Measurements from ENCODE around the gene TPBG. TPM values are rescaled to one million over a fixed set of nuclear protein-coding genes. Genes with fewer than 3 reads are reported as not detected.

Gene TPBG
- total RNA-seq, 1 experiment from 2014 or later: 43.0 TPM

- no peaks in the 10 kb centered on the region for H3K9me3 ChIP-seq (ENCODE audit: low read length)
- no peak for DNase-seq
- no peak overlapping the region for H3K9ac ChIP-seq (ENCODE audit: low read length)
- no peaks in the 10 kb centered on the region for H3F3A ChIP-seq (ENCODE audit: low read length, unreplicated experiment)
- H4K20me1 ChIP-seq (ENCODE audit: low read length): no peaks in the 10 kb centered on the region
- ChIA-PET CTCF (no interaction called here), POLR2A (ENCODE audit: unreplicated experiment) (no interaction called here)
- H3K4me1 ChIP-seq (ENCODE audit: insufficient read depth, low read length): peaks cover 12% of the 10 kb centered on the region
- no peak overlapping the region for H3K4me2 ChIP-seq (ENCODE audit: low read length)
- H3K27ac ChIP-seq (ENCODE audit: low read length): no peak overlapping the region
- no peaks in the 10 kb centered on the region for H3K9me2 ChIP-seq (replicated peaks; ENCODE audit: low read length)
- H3K79me2 ChIP-seq (ENCODE audit: low read length): no peaks in the 10 kb centered on the region
- intact Hi-C loops (cut with micrococcal nuclease): no loop called here
- H3K36me3 ChIP-seq (ENCODE audit: low read depth, low read length): no peaks in the 10 kb centered on the region
- TF ChIP-seq EZH2phosphoT487 (IDR thresholded peaks at IDR 0.05; ENCODE audit: borderline replicate concordance, low read length): no peak
- ATAC-seq: no peak
- H3K4me3 ChIP-seq (ENCODE audit: low read length): no peak overlapping the region
- BruUV-seq (replicated peaks): no TSS peak
- no peak overlapping the region for H2AFZ ChIP-seq (ENCODE audit: low read length)
- H3K27me3 ChIP-seq (ENCODE audit: low read length): no peaks in the 10 kb centered on the region
Observed at GRCh38 chr6:82380566-82381185, 17.1 kb downstream of the TPBG start.

- CTCF ChIA-PET: interaction anchor here (0.7 kb wide), 1 partner anchor 75 kb away, joined by 3 read pairs; no protein-coding TSS in a partner anchor
- ATAC-seq: no peak
- H3K36me3 ChIP-seq (ENCODE audit: low read depth, low read length): no peaks in the 10 kb centered on the region
Observed at GRCh38 chr6:82381278-82381677, 17.7 kb downstream of the TPBG start.

GRCh38 chr6:82385102-82385501, 21.5 kb downstream of the TPBG start:
- DNase-seq: no peak
- Histone ChIP-seq H3K4me1 (ENCODE audit: insufficient read depth, low read length) (peaks cover 20% of the 10 kb centered on the region), H3K4me3 (ENCODE audit: low read length) (no peak overlapping the region), H3K4me2 (ENCODE audit: low read length) (no peak overlapping the region), H3K9me2 (replicated peaks; ENCODE audit: low read length) (no peaks in the 10 kb centered on the region), H2AFZ (ENCODE audit: low read length) (no peak overlapping the region), H3K9me3 (ENCODE audit: low read length) (no peaks in the 10 kb centered on the region), H3K9ac (ENCODE audit: low read length) (no peak overlapping the region), H3F3A (ENCODE audit: low read length, unreplicated experiment) (no peaks in the 10 kb centered on the region), H4K20me1 (ENCODE audit: low read length) (no peaks in the 10 kb centered on the region), H3K36me3 (ENCODE audit: low read depth, low read length) (no peaks in the 10 kb centered on the region), H3K27me3 (ENCODE audit: low read length) (no peaks in the 10 kb centered on the region), H3K79me2 (ENCODE audit: low read length) (no peaks in the 10 kb centered on the region), H3K27ac (ENCODE audit: low read length) (no peak overlapping the region)
- intact Hi-C loops (cut with micrococcal nuclease): no loop called here
- ChIA-PET POLR2A (ENCODE audit: unreplicated experiment) (no interaction called here), CTCF (interaction anchor here (0.6 kb wide), 1 partner anchor 10 kb away, joined by 3 read pairs; no protein-coding TSS in a partner anchor)
- no TSS peak for BruUV-seq (replicated peaks)
- TF ChIP-seq EZH2 (IDR thresholded peaks at IDR 0.05; ENCODE audit: low read length, unreplicated experiment) (no peak), EZH2phosphoT487 (IDR thresholded peaks at IDR 0.05; ENCODE audit: borderline replicate concordance, low read length) (no peak), CTCF (conservative IDR thresholded peaks at IDR 0.05; ENCODE audit: low read depth, low read length) (no peak)
- ATAC-seq: no peak

More at GRCh38 chr6:82381278-82381677, 17.7 kb downstream of the TPBG start:
- H3K79me2 ChIP-seq (ENCODE audit: low read length): no peaks in the 10 kb centered on the region
- BruUV-seq (replicated peaks): no TSS peak
- H3K9ac ChIP-seq (ENCODE audit: low read length): no peak overlapping the region
- DNase-seq: no peak
- no peaks in the 10 kb centered on the region for H3K27me3 ChIP-seq (ENCODE audit: low read length)
- H3K4me3 ChIP-seq (ENCODE audit: low read length): no peak overlapping the region
- no peak overlapping the region for H3K27ac ChIP-seq (ENCODE audit: low read length)
- H2AFZ ChIP-seq (ENCODE audit: low read length): no peak overlapping the region
- no peaks in the 10 kb centered on the region for H3K9me3 ChIP-seq (ENCODE audit: low read length)
- H3K9me2 ChIP-seq (replicated peaks; ENCODE audit: low read length): no peaks in the 10 kb centered on the region
- H3F3A ChIP-seq (ENCODE audit: low read length, unreplicated experiment): no peaks in the 10 kb centered on the region
- no peak for TF ChIP-seq CTCF (conservative IDR thresholded peaks at IDR 0.05; ENCODE audit: low read depth, low read length)
- no peak for TF ChIP-seq EZH2 (IDR thresholded peaks at IDR 0.05; ENCODE audit: low read length, unreplicated experiment)
- no peak for TF ChIP-seq EZH2phosphoT487 (IDR thresholded peaks at IDR 0.05; ENCODE audit: borderline replicate concordance, low read length)
- H3K4me1 ChIP-seq (ENCODE audit: insufficient read depth, low read length): peaks cover 18% of the 10 kb centered on the region
- POLR2A ChIA-PET (ENCODE audit: unreplicated experiment): no interaction called here
- no peak overlapping the region for H3K4me2 ChIP-seq (ENCODE audit: low read length)
- intact Hi-C loops (cut with micrococcal nuclease): no loop called here
- H4K20me1 ChIP-seq (ENCODE audit: low read length): no peaks in the 10 kb centered on the region
